GM19025 (cell line): ENCODE data around the gene WDR48.

ENCODE experiments used
- ATAC-seq: cut with Tn5 transposase; IDR thresholded peaks from one replicate; pipeline ENCODE4 v1.9.1; 2021; ENCODE audit warnings: mild to moderate bottlenecking, low read depth, moderate library complexity; ENCODE audit not compliant: unreplicated experiment

Gene WDR48

GRCh38 chr3:39062180-39062579 is 10.4 kb downstream of the WDR48 start:
- ATAC-seq = no peak

- no peak for ATAC-seq
Observed at GRCh38 chr3:39063143-39063542, 11.3 kb downstream of the WDR48 start.

GRCh38 chr3:39064646-39065045 is 12.8 kb downstream of the WDR48 start:
- no peak for ATAC-seq

GRCh38 chr3:39065197-39065596 is 13.4 kb downstream of the WDR48 start:
- ATAC-seq = no peak

GRCh38 chr3:39067286-39067685 is 15.5 kb downstream of the WDR48 start:
- ATAC-seq = no peak

GRCh38 chr3:39068556-39068955 is 16.7 kb downstream of the WDR48 start:
- no peak for ATAC-seq

GRCh38 chr3:39075910-39076309 is 24.1 kb downstream of the WDR48 start:
- ATAC-seq = no peak

- ATAC-seq = no peak
Observed at GRCh38 chr3:39079530-39079929, 27.7 kb downstream of the WDR48 start.

GRCh38 chr3:39080026-39080425 is 28.2 kb downstream of the WDR48 start:
- ATAC-seq = no peak

GRCh38 chr3:39082666-39083313 is 31.0 kb downstream of the WDR48 start:
- ATAC-seq = no peak

GRCh38 chr3:39086144-39086543 is 34.3 kb downstream of the WDR48 start:
- no peak for ATAC-seq

GRCh38 chr3:39088456-39088855 is 36.6 kb downstream of the WDR48 start:
- no peak for ATAC-seq

GRCh38 chr3:39088889-39089288 is 37.1 kb downstream of the WDR48 start:
- no peak for ATAC-seq

- no peak for ATAC-seq
Observed at GRCh38 chr3:39090922-39091321, 39.1 kb downstream of the WDR48 start.

GRCh38 chr3:39094851-39095677 is 43.2 kb downstream of the WDR48 start:
- ATAC-seq = no peak

- ATAC-seq = no peak
Observed at GRCh38 chr3:39095778-39096177, 44.0 kb downstream of the WDR48 start.

GRCh38 chr3:39096775-39097174 is 45.0 kb downstream of the WDR48 start:
- no peak for ATAC-seq

GRCh38 chr3:39097716-39098472 is 46.1 kb downstream of the WDR48 start:
- no peak for ATAC-seq

GRCh38 chr3:39098473-39099000 is 46.7 kb downstream of the WDR48 start:
- no peak for ATAC-seq

- ATAC-seq = no peak
Observed at GRCh38 chr3:39099242-39099641, 47.4 kb downstream of the WDR48 start.
